ENCODE measurements around the gene TMEM248.
A peak's percentile ranks its signal among the peaks of the same experiment; 100 is the strongest.
"Not testable (repeated sequence)": the region's sequence is repeated elsewhere in the genome, so short reads cannot be mapped to it uniquely, and the experiment has no call there.

Gene TMEM248

GRCh38 chr7:66911191-66911590, 9.8 kb upstream of the TMEM248 start:
- DNase-seq = not testable (repeated sequence)

- no peak for DNase-seq
These were observed 8.8 kb upstream of the TMEM248 start for GRCh38 chr7:66912195-66912594.

- no peak for DNase-seq
These were observed 7.6 kb upstream of the TMEM248 start for GRCh38 chr7:66913118-66914037.

GRCh38 chr7:66917904-66918303, 3.1 kb upstream of the TMEM248 start:
- not testable (repeated sequence) for DNase-seq

- DNase-seq = no peak
These were observed 1.7 kb upstream of the TMEM248 start for GRCh38 chr7:66919304-66919703.

- DNase-seq = no peak
These were observed 1.3 kb upstream of the TMEM248 start for GRCh38 chr7:66919704-66920103.

- no peak for DNase-seq
These were observed 769 bp upstream of the TMEM248 start for GRCh38 chr7:66920256-66920655.

GRCh38 chr7:66921396-66921917, 432 bp downstream of the TMEM248 start:
- DNase-seq = peak in 2 of 6 experiments; percentile 34 to 44

- DNase-seq = peak in 4 of 6 experiments; percentile 17 to 54 (median 34)
These were observed 977 bp downstream of the TMEM248 start for GRCh38 chr7:66921918-66922486.

GRCh38 chr7:66925255-66925654, 4.2 kb downstream of the TMEM248 start:
- no peak for DNase-seq

GRCh38 chr7:66927348-66927948, 6.4 kb downstream of the TMEM248 start:
- no peak for DNase-seq

GRCh38 chr7:66928388-66928787, 7.4 kb downstream of the TMEM248 start:
- DNase-seq = no peak

- no peak for DNase-seq
These were observed 8.1 kb downstream of the TMEM248 start for GRCh38 chr7:66929165-66929564.

- DNase-seq = no peak
These were observed 8.9 kb downstream of the TMEM248 start for GRCh38 chr7:66929935-66930334.

- DNase-seq = no peak
These were observed 9.3 kb downstream of the TMEM248 start for GRCh38 chr7:66930341-66930740.

GRCh38 chr7:66933469-66933868, 12.4 kb downstream of the TMEM248 start:
- no peak for DNase-seq

GRCh38 chr7:66937940-66938339, 16.9 kb downstream of the TMEM248 start:
- DNase-seq = no peak

- DNase-seq = no peak
These were observed 18.3 kb downstream of the TMEM248 start for GRCh38 chr7:66939325-66939724.

GRCh38 chr7:66946545-66946944, 25.5 kb downstream of the TMEM248 start:
- DNase-seq = no peak

- no peak for DNase-seq
These were observed 27.6 kb downstream of the TMEM248 start for GRCh38 chr7:66948480-66949109.

GRCh38 chr7:66950311-66950710, 29.3 kb downstream of the TMEM248 start:
- no peak for DNase-seq

- DNase-seq = no peak
These were observed 29.7 kb downstream of the TMEM248 start for GRCh38 chr7:66950763-66951162.

All from stimulated activated naive CD4-positive, alpha-beta T cell (primary cell).